GM12874 (cell line): ENCODE data around the gene SAG.

Experiments used
- CTCF ChIP-seq: IDR thresholded peaks from 2 replicates; pipeline ENCODE4 v1.5.1; 2011; ENCODE audit warnings: low read depth, mild to moderate bottlenecking, control low read depth, low read length, moderate library complexity; ENCODE audit not compliant: insufficient read depth

The SAG gene

GRCh38 chr2:233288663-233289062, 19.0 kb upstream of the SAG start:
- TF ChIP-seq CTCF: no peak

- no peak for TF ChIP-seq CTCF
Observed at GRCh38 chr2:233289648-233290047, 18.0 kb upstream of the SAG start.

- no peak for TF ChIP-seq CTCF
Observed at GRCh38 chr2:233290051-233290845, 17.4 kb upstream of the SAG start.

GRCh38 chr2:233295891-233296290, 11.7 kb upstream of the SAG start:
- TF ChIP-seq CTCF: no peak

GRCh38 chr2:233297076-233297475, 10.5 kb upstream of the SAG start:
- no peak for TF ChIP-seq CTCF

GRCh38 chr2:233300401-233300800, 7.2 kb upstream of the SAG start:
- TF ChIP-seq CTCF: no peak

- TF ChIP-seq CTCF: no peak
Observed at GRCh38 chr2:233301248-233301647, 6.4 kb upstream of the SAG start.

- TF ChIP-seq CTCF: no peak
Observed at GRCh38 chr2:233301811-233302210, 5.8 kb upstream of the SAG start.
